ENCODE data around the gene WWOX. TPM values are rescaled to one million over a fixed set of nuclear protein-coding genes. Genes with fewer than 3 reads are reported as not detected.

WWOX gene
- total RNA-seq, 3 donors from 2014 or later = 11.7 to 18.0 (median 13.8) TPM

Other genes starting within 250 kb of the WWOX start
- gene CLEC3A, start 77.1 kb upstream of the WWOX start, total RNA-seq = not detected